ENCODE data around the gene TMEM231. TPM values are rescaled to one million over a fixed set of nuclear protein-coding genes. Genes with fewer than 3 reads are reported as not detected.

TMEM231 gene
- polyA plus RNA-seq, 4 donors: 1.4 to 6.2 (median 3.8) TPM

DNA sequence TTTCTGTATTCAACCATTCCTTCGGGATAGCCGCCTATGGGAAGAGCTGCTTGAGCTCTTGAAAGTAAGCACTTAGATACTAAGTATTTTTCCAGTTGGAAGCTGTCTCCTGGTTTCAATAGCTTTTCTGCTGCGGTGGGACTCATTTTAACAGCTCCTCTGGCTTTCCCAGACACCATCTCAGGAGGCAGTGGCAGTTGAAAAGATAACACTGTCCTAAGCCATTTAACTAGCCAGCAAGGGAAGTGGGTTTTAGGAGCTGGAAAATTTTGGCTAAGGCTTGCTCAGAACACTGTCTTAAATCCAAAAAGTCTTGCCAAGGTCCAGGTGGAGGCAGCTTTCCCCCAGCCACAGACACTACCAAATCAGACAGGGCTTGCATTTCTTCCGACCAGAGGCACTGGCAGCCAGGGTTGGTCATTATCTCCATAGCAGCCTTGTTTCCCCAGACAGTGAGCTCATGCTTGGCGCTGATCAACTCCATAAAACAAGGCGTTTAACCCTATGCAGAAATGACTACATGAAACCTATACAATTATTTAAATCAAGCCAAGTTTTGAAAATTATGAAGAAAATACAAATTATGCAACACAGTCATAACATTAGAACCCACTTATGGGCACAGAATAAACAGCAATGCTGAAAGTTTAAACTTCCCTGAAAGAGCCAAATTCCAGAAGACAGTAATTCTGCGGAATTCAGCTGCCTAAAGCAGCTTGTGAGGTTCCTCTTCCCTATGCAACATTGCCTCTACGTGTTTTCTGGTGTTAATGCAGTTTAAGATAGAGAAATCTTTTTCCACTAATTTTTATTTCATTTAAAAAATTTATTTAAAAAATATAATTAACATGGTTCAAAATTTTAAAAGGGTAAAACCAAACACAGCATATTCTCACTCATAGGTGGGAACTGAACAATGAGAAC is 35.1 kb upstream of the TMEM231 start:
- Histone ChIP-seq H3K4me1 (ENCODE audit: control insufficient read depth in 3 of 3, insufficient read depth in 2 of 3, low read depth in 1 of 3, low read length in 2 of 3) (no peaks in the 10 kb centered on the region), H3K36me3 (ENCODE audit: control insufficient read depth in 3 of 3, insufficient read depth in 2 of 3, low read depth in 1 of 3, low read length in 3 of 3) (peaks cover 0 to 12% (median 1%) of the 10 kb centered on the region in 3 donors), H3K4me3 (ENCODE audit: low read depth in 1 of 3, low read length in 3 of 3) (no peak overlapping the region), H3K9me3 (ENCODE audit: control insufficient read depth in 2 of 2, insufficient read depth in 1 of 2, low read depth in 1 of 2, low read length in 1 of 2) (no peaks in the 10 kb centered on the region), H3K27me3 (ENCODE audit: control insufficient read depth in 3 of 3, insufficient read depth in 3 of 3, low read length in 3 of 3) (no peaks in the 10 kb centered on the region), H3K27ac (ENCODE audit: low read depth in 1 of 3, low read length in 2 of 3) (peak overlapping the region in 2 of 3 donors; percentile 52 to 60)
- peak in 1 of 2 donors; percentile 38 for DNase-seq
- no peak for FAIRE-seq
- 56 to 72% (median 71%) methylated on average over 8 of the region's 8 CpGs for WGBS, 3 donors

DNA sequence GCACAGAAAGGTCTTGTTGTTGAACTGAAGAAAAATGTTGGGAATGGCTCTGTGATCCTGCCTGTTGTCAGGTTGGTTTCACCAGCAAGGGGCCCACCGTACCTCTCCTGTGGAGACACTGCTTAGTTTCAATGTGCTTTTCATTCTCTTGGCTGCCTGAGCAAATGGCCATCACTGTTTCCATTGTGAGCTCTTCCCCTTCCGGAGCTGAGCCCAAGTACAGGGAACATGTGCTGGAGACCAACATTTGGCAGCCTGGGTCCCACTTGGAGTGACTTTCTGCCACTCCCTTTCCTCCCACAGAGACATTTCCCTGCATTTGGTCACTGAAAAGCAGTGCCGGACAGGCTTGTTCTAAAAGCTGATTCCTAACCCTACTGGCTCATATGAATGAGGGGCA is 33.3 kb upstream of the TMEM231 start:
- no peaks in the 10 kb centered on the region for H3K27me3 ChIP-seq (ENCODE audit: control insufficient read depth in 3 of 3, insufficient read depth in 3 of 3, low read length in 3 of 3)
- no peaks in the 10 kb centered on the region for H3K4me1 ChIP-seq (ENCODE audit: control insufficient read depth in 3 of 3, insufficient read depth in 2 of 3, low read depth in 1 of 3, low read length in 2 of 3)
- FAIRE-seq (no peak), DNase-seq (no peak)
- H3K9me3 ChIP-seq (ENCODE audit: control insufficient read depth in 2 of 2, insufficient read depth in 1 of 2, low read depth in 1 of 2, low read length in 1 of 2): no peaks in the 10 kb centered on the region
- 77 to 93% (median 86%) methylated on average over 3 of the region's 3 CpGs for WGBS, 3 donors
- peaks cover 0 to 10% (median 0%) of the 10 kb centered on the region in 3 donors for H3K36me3 ChIP-seq (ENCODE audit: control insufficient read depth in 3 of 3, insufficient read depth in 2 of 3, low read depth in 1 of 3, low read length in 3 of 3)
- peak overlapping the region in 1 of 3 donors; percentile 36 for H3K27ac ChIP-seq (ENCODE audit: low read depth in 1 of 3, low read length in 2 of 3)
- H3K4me3 ChIP-seq (ENCODE audit: low read depth in 1 of 3, low read length in 3 of 3): no peak overlapping the region

DNA sequence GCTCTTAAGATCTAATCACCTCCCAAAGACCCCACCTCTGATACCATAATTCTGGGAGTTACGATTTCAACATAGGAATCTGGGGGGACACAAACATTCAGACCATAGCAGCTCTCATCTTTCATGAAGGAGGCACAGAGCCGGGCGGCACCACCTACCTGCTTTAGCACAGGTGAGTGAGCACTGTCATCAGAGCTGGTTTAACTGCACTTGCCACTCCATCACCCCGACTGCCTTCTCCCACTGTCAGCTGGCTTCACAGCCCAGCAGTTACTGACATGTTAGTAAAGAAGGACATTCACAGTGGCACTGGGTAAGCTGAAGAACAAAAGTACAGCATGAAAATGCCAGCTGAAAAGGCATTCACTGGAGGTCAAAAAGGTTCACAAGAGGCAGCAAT is 32.7 kb upstream of the TMEM231 start:
- no peaks in the 10 kb centered on the region for H3K27me3 ChIP-seq (ENCODE audit: control insufficient read depth in 3 of 3, insufficient read depth in 3 of 3, low read length in 3 of 3)
- peaks cover 0 to 6% (median 0%) of the 10 kb centered on the region in 3 donors for H3K36me3 ChIP-seq (ENCODE audit: control insufficient read depth in 3 of 3, insufficient read depth in 2 of 3, low read depth in 1 of 3, low read length in 3 of 3)
- no peaks in the 10 kb centered on the region for H3K4me1 ChIP-seq (ENCODE audit: control insufficient read depth in 3 of 3, insufficient read depth in 2 of 3, low read depth in 1 of 3, low read length in 2 of 3)
- no peak for FAIRE-seq
- no peaks in the 10 kb centered on the region for H3K9me3 ChIP-seq (ENCODE audit: control insufficient read depth in 2 of 2, insufficient read depth in 1 of 2, low read depth in 1 of 2, low read length in 1 of 2)
- WGBS, 3 donors: 96 to 97% (median 97%) methylated on average over 4 of the region's 4 CpGs
- no peak for DNase-seq
- no peak overlapping the region for H3K4me3 ChIP-seq (ENCODE audit: low read depth in 1 of 3, low read length in 3 of 3)
- H3K27ac ChIP-seq (ENCODE audit: low read depth in 1 of 3, low read length in 2 of 3): peak overlapping the region in 1 of 3 donors; percentile 36

DNA sequence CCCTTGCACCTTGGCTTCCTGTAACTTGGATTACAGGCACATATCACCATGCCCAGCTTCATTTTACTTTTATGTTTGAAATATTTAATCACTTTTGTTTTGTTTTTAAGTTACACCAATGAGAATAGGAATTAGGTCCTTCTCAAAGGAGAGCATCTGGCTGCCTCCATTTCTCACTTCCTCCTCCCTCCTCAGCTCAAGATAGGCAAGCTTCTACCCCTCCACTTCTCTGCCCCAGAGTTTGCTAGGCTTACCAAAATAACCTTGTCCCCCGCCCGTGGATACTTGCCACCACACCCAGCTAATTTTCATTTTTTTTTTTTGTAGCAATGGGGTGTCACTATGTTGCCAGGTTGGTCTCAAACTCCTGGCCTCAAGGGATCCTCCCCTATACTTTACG is 28.1 kb upstream of the TMEM231 start:
- Histone ChIP-seq H3K4me1 (ENCODE audit: control insufficient read depth in 3 of 3, insufficient read depth in 2 of 3, low read depth in 1 of 3, low read length in 2 of 3) (no peaks in the 10 kb centered on the region), H3K27me3 (ENCODE audit: control insufficient read depth in 3 of 3, insufficient read depth in 3 of 3, low read length in 3 of 3) (no peaks in the 10 kb centered on the region), H3K9me3 (ENCODE audit: control insufficient read depth in 2 of 2, insufficient read depth in 1 of 2, low read depth in 1 of 2, low read length in 1 of 2) (no peaks in the 10 kb centered on the region), H3K27ac (ENCODE audit: low read depth in 1 of 3, low read length in 2 of 3) (no peak overlapping the region), H3K4me3 (ENCODE audit: low read depth in 1 of 3, low read length in 3 of 3) (no peak overlapping the region), H3K36me3 (ENCODE audit: control insufficient read depth in 3 of 3, insufficient read depth in 2 of 3, low read depth in 1 of 3, low read length in 3 of 3) (peaks cover 0 to 11% (median 2%) of the 10 kb centered on the region in 3 donors)
- FAIRE-seq (no peak), DNase-seq (no peak)
- WGBS, 3 donors: 65 to 73% (median 69%) methylated on average over 3 of the region's 3 CpGs

DNA sequence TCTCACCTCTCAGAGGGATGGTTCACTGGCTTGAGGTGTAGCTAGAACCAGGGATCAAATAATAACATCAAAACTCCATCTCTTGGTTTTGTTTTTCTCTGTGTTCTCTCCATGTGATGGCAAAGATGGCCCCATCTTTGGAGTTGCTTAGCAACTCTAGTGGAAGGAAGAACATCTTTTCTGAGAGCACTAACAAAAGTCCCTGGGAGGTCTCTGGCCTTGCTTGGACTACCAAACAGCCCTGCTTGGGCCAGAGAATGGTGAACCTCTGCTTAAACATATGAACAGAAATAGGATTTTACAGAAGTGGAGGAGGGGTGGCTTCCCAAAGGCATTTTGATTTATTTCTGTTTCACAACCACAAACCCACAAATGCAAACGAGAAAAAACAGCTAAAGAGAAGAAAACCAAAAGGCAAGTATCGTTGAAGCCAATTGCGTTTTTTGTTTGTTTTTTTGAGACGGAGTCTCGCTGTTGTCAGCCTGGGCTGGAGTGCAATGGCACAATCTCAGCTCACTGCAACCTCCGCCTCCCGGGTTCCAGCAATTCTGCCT is 23.3 kb upstream of the TMEM231 start:
- Histone ChIP-seq H3K27ac (ENCODE audit: low read depth in 1 of 3, low read length in 2 of 3) (no peak overlapping the region), H3K4me3 (ENCODE audit: low read depth in 1 of 3, low read length in 3 of 3) (no peak overlapping the region), H3K27me3 (ENCODE audit: control insufficient read depth in 3 of 3, insufficient read depth in 3 of 3, low read length in 3 of 3) (no peaks in the 10 kb centered on the region), H3K9me3 (ENCODE audit: control insufficient read depth in 2 of 2, insufficient read depth in 1 of 2, low read depth in 1 of 2, low read length in 1 of 2) (no peaks in the 10 kb centered on the region), H3K4me1 (ENCODE audit: control insufficient read depth in 3 of 3, insufficient read depth in 2 of 3, low read depth in 1 of 3, low read length in 2 of 3) (no peaks in the 10 kb centered on the region), H3K36me3 (ENCODE audit: control insufficient read depth in 3 of 3, insufficient read depth in 2 of 3, low read depth in 1 of 3, low read length in 3 of 3) (peaks cover 11 to 33% (median 11%) of the 10 kb centered on the region in 3 donors)
- no peak for FAIRE-seq
- DNase-seq: no peak
- WGBS, 3 donors: 76 to 89% (median 87%) methylated on average over 7 of the region's 7 CpGs

DNA sequence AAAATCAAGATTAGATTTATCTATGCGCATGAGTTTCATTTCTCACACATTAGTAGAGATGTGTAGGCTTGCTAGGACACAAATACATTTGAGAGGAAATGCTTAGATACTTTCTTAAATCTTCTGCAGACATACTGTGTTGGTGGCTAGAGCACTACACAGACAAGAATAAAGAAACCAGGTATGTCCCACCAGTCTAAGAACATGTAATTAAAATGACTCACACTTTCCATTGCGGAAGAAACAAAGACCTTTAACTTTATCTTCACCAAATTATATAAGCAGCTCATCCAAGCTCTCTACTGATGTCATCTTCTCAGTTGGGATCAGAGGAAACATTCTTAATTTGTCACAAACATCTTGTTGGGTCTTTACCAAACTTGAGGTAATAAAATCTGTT is 22.7 kb upstream of the TMEM231 start:
- DNase-seq (no peak), FAIRE-seq (no peak)
- Histone ChIP-seq H3K9me3 (ENCODE audit: control insufficient read depth in 2 of 2, insufficient read depth in 1 of 2, low read depth in 1 of 2, low read length in 1 of 2) (no peaks in the 10 kb centered on the region), H3K36me3 (ENCODE audit: control insufficient read depth in 3 of 3, insufficient read depth in 2 of 3, low read depth in 1 of 3, low read length in 3 of 3) (peaks cover 11 to 37% (median 13%) of the 10 kb centered on the region in 3 donors), H3K27ac (ENCODE audit: low read depth in 1 of 3, low read length in 2 of 3) (no peak overlapping the region), H3K4me3 (ENCODE audit: low read depth in 1 of 3, low read length in 3 of 3) (no peak overlapping the region), H3K27me3 (ENCODE audit: control insufficient read depth in 3 of 3, insufficient read depth in 3 of 3, low read length in 3 of 3) (no peaks in the 10 kb centered on the region), H3K4me1 (ENCODE audit: control insufficient read depth in 3 of 3, insufficient read depth in 2 of 3, low read depth in 1 of 3, low read length in 2 of 3) (no peaks in the 10 kb centered on the region)
- 85 to 91% (median 90%) methylated on average over 2 of the region's 2 CpGs for WGBS, 3 donors

DNA sequence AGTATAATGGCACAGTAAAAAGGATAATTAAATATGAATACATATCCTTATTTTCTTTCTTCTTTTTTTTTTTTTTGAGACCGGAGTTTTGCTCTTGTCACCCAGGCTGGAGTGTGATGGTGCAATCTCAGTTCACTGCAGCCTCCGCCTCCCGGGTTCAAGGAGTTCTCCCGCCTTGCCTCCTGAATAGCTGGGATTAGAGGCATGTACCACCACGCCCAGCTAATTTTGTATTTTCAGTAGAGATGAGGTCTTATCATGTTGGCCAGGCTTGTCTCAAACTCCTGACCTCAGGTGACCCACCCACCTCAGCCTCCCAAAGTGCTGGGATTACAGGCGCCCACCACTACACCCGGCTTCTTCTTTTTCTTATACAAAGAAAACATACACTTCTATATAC is 22.2 kb upstream of the TMEM231 start:
- Histone ChIP-seq H3K27ac (ENCODE audit: low read depth in 1 of 3, low read length in 2 of 3) (no peak overlapping the region), H3K4me3 (ENCODE audit: low read depth in 1 of 3, low read length in 3 of 3) (no peak overlapping the region), H3K36me3 (ENCODE audit: control insufficient read depth in 3 of 3, insufficient read depth in 2 of 3, low read depth in 1 of 3, low read length in 3 of 3) (peaks cover 14 to 40% (median 17%) of the 10 kb centered on the region in 3 donors), H3K9me3 (ENCODE audit: control insufficient read depth in 2 of 2, insufficient read depth in 1 of 2, low read depth in 1 of 2, low read length in 1 of 2) (no peaks in the 10 kb centered on the region), H3K4me1 (ENCODE audit: control insufficient read depth in 3 of 3, insufficient read depth in 2 of 3, low read depth in 1 of 3, low read length in 2 of 3) (peaks cover 0 to 3% (median 0%) of the 10 kb centered on the region in 3 donors), H3K27me3 (ENCODE audit: control insufficient read depth in 3 of 3, insufficient read depth in 3 of 3, low read length in 3 of 3) (no peaks in the 10 kb centered on the region)
- FAIRE-seq (no peak), DNase-seq (no peak)
- 91 to 96% (median 91%) methylated on average over 7 of the region's 7 CpGs for WGBS, 3 donors

DNA sequence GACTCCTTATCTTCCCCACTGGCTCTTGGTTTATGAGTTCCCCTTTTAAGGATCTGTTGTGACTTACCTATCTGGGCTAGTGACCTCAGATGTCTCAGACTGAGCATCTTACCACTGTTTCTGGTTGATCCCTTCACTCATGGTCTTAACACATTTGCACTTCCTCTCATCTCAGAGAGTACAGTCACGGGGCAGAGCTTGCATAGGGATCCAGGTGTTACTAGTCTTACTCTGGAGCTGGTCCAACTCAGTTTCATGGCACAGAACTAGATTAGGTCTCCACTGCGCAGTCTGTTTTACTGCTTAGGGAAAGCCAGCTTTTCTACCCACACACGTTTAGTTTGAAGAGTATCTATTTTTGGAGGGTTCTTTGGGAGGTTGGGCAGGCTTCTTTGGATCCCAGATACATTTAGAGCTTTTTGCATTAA is 20.3 kb upstream of the TMEM231 start:
- DNase-seq: no peak
- Histone ChIP-seq H3K4me3 (ENCODE audit: low read depth in 1 of 3, low read length in 3 of 3) (no peak overlapping the region), H3K36me3 (ENCODE audit: control insufficient read depth in 3 of 3, insufficient read depth in 2 of 3, low read depth in 1 of 3, low read length in 3 of 3) (peaks cover 20 to 54% (median 29%) of the 10 kb centered on the region in 3 donors), H3K4me1 (ENCODE audit: control insufficient read depth in 3 of 3, insufficient read depth in 2 of 3, low read depth in 1 of 3, low read length in 2 of 3) (peaks cover 0 to 3% (median 0%) of the 10 kb centered on the region in 3 donors), H3K27ac (ENCODE audit: low read depth in 1 of 3, low read length in 2 of 3) (no peak overlapping the region), H3K27me3 (ENCODE audit: control insufficient read depth in 3 of 3, insufficient read depth in 3 of 3, low read length in 3 of 3) (no peaks in the 10 kb centered on the region), H3K9me3 (ENCODE audit: control insufficient read depth in 2 of 2, insufficient read depth in 1 of 2, low read depth in 1 of 2, low read length in 1 of 2) (no peaks in the 10 kb centered on the region)
- WGBS, 3 donors: 34 to 51% (median 48%) methylated on average over 3 of the region's 3 CpGs
- FAIRE-seq: no peak

Data from small intestine (tissue), 7 donors.